ENCODE data around the gene MAN2C1. TPM values are rescaled to one million over a fixed set of nuclear protein-coding genes. Genes with fewer than 3 reads are reported as not detected.

Gene MAN2C1
- total and polyA plus RNA-seq, 9 of the 15 experiments (the other 6 are each of a cell fraction or from before 2014, with no cell fraction given): 2.0 to 141 (median 39.9) TPM

- TF ChIP-seq DPF2 (IDR thresholded peaks at IDR 0.05) (no peak; the same call in 1 of the 2 replicates), ZBTB40 (IDR thresholded peaks at IDR 0.05) (peak; percentile 71; the same call in 1 of the 2 replicates), ZBTB40 (CRISPR knock-in tag; IDR thresholded peaks at IDR 0.05) (no peak), ZNF707 (CRISPR knock-in tag; conservative IDR thresholded peaks at IDR 0.05) (no peak), ZC3H11A (IDR thresholded peaks at IDR 0.05; ENCODE audit: low read depth, low read length) (no peak), ZNF766 (CRISPR knock-in tag; conservative IDR thresholded peaks at IDR 0.05) (peak; percentile 77), USF2 (CRISPR knock-in tag; IDR thresholded peaks at IDR 0.05) (peak; percentile 99), SNRNP70 (optimal IDR thresholded peaks at IDR 0.05; ENCODE audit: low read depth, low read length) (no peak), SOX6 (IDR thresholded peaks at IDR 0.05) (no peak), HNRNPL (IDR thresholded peaks at IDR 0.05; ENCODE audit: low read depth, low read length) (no peak), E4F1 (CRISPR knock-in tag; IDR thresholded peaks at IDR 0.05; ENCODE audit: borderline replicate concordance) (no peak), ZNF778 (CRISPR knock-in tag; IDR thresholded peaks at IDR 0.05) (no peak), NKRF (IDR thresholded peaks at IDR 0.05; ENCODE audit: borderline replicate concordance) (peak; percentile 98)
Observed at GRCh38 chr15:75335705-75336355, 32.6 kb downstream of the MAN2C1 start, which contains the start of gene COMMD4 (continued).
